Endothelial cell of hepatic sinusoid (primary cell): ENCODE data around the gene DLG2.
"Not testable (repeated sequence)": the region's sequence is repeated elsewhere in the genome, so short reads cannot be mapped to it uniquely, and the experiment has no call there.

Source experiments
- in situ Hi-C: cut with HindIII; loops from 2 replicates; pipeline ENCODE4 v1.10.0; 2017; ENCODE audit warnings: low sequenced_read_pairs

The DLG2 gene

DNA sequence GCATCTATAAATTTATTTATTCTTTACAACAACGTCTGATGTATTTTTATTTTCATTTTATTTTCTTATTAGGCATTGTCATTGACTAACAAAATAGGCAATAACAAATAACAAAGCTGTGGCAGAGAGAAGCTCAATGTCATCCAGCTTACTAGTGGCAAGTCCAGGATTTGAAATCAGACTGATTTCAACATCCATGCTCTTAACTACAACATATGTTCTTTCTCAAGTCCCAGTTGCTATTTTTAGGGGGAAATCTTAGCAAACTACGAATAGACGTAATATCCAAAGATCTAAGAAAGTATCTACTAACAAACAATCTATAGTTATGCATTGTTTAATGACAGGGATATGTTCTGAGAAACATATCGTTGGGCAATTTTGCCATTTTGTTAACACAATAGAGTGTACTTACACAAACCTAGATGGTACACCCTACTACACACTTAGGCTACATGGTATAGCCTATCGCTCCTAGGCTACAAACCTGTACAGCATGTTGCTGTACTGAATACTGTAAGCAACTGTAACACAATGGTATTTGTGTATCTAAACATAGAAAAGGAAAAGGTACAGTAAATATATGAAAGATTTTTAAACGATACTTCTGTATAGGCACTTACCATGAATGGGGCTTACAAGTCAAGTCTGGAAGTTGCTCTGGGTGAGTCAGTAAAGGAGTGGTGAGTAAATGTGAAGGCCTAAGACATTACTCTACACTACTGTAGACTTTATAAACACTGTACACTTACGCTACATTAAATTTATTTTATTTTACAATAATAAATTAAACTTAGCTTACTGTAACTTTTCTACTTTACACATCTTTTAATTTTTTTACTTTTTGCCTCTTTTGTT, 151.3 kb downstream of the DLG2 start:
- in situ Hi-C loops = no loop called here

GRCh38 chr11:85472953-85473352, 154.2 kb downstream of the DLG2 start:
- in situ Hi-C loops = no loop called here

GRCh38 chr11:85464283-85464682, 162.9 kb downstream of the DLG2 start:
- in situ Hi-C loops = no loop called here

DNA sequence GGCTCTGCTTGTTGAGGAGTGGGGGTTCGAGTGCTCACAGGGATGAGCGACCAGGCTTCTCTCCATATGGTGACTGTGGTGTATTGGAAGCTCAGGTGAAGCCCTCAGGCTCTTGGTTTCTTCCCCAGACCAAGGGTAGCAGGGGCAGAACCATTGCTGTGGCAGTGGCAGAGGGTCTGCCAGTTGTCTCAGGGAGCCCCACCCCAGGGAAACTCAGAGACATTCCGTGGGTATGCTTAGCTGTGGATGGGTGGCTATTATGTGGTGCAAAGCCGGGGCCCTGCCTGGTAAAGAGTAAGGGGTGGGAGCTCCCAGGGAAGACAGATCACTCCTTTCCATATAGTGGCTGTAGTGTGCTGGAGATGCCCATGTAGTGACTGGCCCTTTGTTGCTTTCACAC, 167.8 kb downstream of the DLG2 start:
- in situ Hi-C loops = no loop called here

DNA sequence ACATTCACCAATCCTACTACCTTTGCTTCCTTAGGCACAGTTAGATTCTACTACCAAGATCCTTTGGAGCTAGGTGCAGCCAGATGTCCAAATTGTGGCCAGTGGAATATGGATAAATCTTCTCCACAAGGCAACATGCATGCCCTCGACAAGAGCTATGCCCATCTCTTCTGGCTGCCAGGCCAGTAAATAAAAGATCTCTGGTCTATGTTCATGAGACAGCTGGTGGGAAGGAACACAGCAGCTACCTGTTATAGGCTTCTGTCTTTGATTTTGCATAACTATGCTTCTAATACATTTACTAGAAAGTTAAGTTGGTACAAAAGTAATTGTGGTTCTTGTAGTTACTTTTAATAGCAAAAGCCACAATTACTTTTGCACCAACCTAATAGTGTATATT, 182.7 kb downstream of the DLG2 start:
- in situ Hi-C loops = no loop called here

GRCh38 chr11:85440273-85440672, 186.9 kb downstream of the DLG2 start:
- in situ Hi-C loops = no loop called here

DNA sequence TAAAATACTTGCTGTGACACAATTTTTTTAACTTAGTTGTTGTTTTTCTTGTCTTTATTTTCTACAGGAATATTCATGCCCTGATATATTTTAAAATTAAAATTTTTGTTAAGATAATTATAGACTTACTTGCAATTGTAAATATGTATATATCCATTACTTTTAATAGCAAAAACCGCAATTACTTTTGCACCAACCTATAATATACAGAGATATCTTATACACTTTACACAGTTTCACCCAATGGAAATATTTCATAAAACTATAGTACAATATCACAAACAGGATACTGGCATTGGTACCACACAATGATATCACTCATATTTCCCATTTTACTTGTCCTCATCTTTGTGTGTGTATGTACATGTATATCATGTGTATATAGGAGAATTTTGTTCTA, 188.8 kb downstream of the DLG2 start:
- in situ Hi-C loops = no loop called here

DNA sequence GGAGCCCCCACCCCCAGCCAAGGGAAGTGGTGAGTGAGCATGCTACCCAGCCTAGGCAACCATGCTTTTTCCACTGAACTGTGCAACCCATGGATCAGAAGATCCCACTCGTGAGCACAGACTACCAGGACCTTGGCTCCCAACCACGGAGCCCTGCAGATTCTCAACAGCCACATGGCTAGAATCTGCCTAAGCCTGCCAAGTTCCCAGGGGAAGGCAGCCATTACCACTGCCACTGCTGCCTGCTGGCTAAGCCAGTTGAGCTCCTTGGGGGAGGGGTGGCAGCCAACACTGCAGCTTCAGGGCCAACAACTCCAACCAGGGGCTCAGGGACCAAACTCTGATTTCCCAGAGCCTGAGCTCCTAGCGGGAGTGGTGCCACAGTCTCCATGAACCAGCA, 195.8 kb downstream of the DLG2 start:
- in situ Hi-C loops = no loop called here

DNA sequence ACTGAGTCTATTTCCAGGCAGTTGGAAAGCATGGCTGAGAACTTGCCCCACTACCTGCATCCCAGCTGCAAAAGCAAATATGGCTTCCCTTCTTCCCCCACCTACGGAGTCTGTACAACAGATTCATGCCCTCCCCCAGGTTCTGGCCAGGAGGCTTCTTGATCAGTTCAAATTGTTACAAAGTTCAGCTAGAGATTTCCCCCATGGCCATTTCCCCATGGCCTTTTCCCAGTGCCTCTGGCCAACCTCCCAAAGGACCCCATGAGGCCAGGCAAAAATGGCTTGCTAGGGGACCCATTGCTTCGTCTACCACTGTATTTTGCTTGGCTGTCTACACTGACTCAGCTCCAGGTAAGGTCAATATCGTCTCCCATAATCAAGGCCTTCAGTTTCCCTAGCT, 203.3 kb downstream of the DLG2 start:
- in situ Hi-C loops = no loop called here

DNA sequence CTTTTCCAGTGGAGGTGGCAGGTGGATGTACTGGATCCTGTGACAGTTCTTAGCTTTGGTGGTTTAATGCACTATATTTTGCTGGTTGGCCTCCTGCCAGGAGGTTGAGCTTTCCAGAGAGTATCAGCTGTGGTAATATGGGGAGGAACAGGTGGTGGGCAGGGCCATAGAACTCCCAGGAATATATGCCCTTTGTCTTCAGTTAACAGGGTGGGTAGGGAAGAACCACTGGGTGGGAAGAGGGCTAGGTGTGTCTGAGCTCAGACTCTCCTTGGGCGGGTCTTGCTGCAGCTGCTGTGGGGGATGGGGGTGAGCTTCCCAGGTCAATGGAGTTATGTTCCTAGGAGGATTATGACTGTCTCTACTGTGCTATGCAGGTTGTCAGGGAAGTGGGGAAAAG, 203.8 kb downstream of the DLG2 start:
- in situ Hi-C loops = no loop called here

DNA sequence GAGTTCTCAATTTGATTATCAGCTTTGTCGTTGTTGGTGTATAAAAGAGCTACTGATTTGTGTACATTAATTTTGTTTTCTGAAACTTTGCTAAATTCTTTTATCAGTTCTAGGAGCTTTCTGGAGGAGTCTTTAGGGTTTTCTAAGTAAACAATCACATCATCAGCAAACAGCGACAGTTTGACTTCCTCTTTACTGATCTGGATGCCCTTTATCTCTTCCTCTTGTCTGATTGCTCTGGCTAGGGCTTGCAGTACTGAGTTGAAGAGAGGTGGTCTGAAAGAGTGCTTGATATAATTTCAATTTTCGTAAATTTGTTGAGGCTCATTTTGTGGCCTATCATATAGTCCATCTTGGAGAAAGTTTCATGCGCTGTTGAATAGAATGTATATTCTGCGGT, 213.0 kb downstream of the DLG2 start:
- in situ Hi-C loops = no loop called here

DNA sequence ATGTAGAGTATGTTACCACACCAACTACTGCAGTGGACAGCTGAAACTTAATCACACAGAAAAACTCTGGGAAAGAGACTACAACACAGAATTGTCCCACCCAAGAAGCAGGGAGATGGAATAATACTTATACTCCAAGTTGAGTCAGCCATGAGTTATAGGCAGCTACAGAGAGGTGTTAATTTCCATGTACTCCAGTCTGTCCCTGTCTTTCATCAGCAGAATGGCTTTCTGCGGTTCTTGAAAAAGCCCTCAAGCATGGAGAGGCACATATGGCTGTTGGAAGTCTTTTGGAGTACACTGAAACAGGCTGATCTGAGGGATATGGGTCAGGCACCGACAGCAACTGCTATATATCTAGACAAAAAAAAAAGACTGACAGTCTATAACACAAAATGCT, 219.5 kb downstream of the DLG2 start:
- in situ Hi-C loops = no loop called here

GRCh38 chr11:85406841-85407240, 220.3 kb downstream of the DLG2 start:
- in situ Hi-C loops = no loop called here

DNA sequence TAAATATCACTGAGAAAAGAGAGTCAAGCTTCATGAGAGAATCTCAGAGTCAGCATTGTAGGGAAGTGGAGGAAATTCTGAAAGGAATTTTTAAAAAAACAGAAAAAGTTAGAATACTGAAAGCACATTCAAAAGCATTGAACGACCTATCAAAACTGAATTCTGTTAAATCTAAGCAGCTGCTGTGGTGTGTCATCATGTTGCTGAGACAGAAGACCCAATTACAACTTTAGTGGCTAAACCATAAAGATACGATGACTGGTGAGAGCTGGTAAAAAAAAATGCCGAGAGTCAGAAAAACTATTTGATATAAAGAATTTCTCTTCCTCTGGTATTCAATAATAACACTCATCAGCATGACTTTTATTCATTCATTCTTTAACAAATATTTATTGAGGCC, 220.8 kb downstream of the DLG2 start:
- in situ Hi-C loops = no loop called here

- in situ Hi-C loops = not testable (repeated sequence)
Observed at GRCh38 chr11:85395515-85396055, 231.6 kb downstream of the DLG2 start.

- in situ Hi-C loops = no loop called here
Observed at GRCh38 chr11:85394283-85394682, 232.9 kb downstream of the DLG2 start.

DNA sequence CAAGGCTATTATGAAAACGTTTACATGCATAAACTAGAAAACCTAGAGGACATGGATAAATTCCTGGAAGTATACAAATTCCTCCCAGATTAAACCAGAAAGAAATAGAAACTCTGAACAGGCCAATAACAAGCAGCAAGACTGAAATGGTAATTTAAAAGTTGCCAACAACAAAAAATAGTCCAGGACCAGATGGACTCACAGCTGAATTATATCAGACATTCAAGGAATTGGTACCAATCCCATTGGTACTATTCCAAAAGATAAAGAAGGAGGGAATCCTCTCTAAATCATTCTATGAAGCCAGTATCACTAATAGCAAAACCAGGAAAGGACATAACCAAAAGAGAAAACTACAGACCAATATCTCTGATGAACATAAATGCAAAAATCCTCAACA, 236.0 kb downstream of the DLG2 start:
- in situ Hi-C loops = no loop called here

- in situ Hi-C loops = no loop called here
Observed at GRCh38 chr11:85385547-85385946, 241.6 kb downstream of the DLG2 start.

GRCh38 chr11:85385111-85385510, 242.0 kb downstream of the DLG2 start:
- in situ Hi-C loops = no loop called here

DNA sequence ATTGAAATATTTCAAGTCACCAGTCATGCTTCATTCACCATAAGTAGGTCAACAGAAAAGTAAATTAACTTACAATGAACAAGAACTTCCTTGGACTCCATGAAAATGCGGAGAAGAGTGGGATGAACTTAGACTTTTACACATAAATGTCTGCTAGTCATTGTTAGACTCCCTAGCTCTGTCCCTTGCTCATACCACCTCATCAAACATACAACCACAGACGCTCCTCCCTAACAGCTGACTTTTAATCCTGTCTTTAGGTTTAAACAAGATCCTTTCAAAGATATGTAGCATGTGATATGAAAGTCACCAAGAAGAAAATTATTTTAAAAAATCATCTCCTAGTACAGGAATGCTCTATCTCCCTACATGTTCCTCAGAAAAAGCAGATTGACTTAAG, 248.1 kb downstream of the DLG2 start:
- in situ Hi-C loops = no loop called here

- in situ Hi-C loops = no loop called here
Observed at GRCh38 chr11:85377901-85378300, 249.2 kb downstream of the DLG2 start.

GRCh38 chr11:85359859-85360258, 267.3 kb downstream of the DLG2 start:
- in situ Hi-C loops = no loop called here

- in situ Hi-C loops = no loop called here
Observed at GRCh38 chr11:85355921-85356320, 271.2 kb downstream of the DLG2 start.
